Keratinocyte (primary cell): ENCODE data around the gene TMEM132A. TPM values are rescaled to one million over a fixed set of nuclear protein-coding genes. Genes with fewer than 3 reads are reported as not detected.

Source experiments
- DNase-seq: peaks from one replicate; pipeline ENCODE4 v3.0.0-alpha.2; 2011; ENCODE audit warnings: low read depth, missing footprints, low spot score
- FAIRE-seq: peaks from 2 replicates; lab custom pipeline; 2011; peaks lifted over from hg19 to GRCh38; lab: Jason Lieb, UNC
- H2AFZ ChIP-seq: 2 replicates; pipeline ENCODE4 v1.6.0; 2012; ENCODE audit warnings: low read length, control low read depth, inconsistent platforms; ENCODE audit not compliant: control insufficient read depth
- H3K27ac ChIP-seq: 2 replicates; pipeline ENCODE4 v1.5.1; 2011; ENCODE audit warnings: low read length; ENCODE audit not compliant: control insufficient read depth, insufficient read depth
- H3K27me3 ChIP-seq: 3 replicates; pipeline ENCODE4 v1.6.0; 2011; ENCODE audit warnings: low read length; ENCODE audit not compliant: control insufficient read depth, insufficient read depth; ENCODE audit errors: extremely low read depth
- H3K36me3 ChIP-seq, 2 experiments: 2 replicates in 1 of 2; 3 replicates in 1 of 2; pipeline ENCODE4 v1.5.1; 2011; ENCODE audit warnings: low read length in 2 of 2, mild to moderate bottlenecking in 1 of 2; ENCODE audit not compliant: control insufficient read depth in 2 of 2, insufficient read depth in 2 of 2; ENCODE audit errors: extremely low read depth in 1 of 2
- H3K4me1 ChIP-seq: 3 replicates; pipeline ENCODE4 v1.5.1; 2011; ENCODE audit warnings: low read length; ENCODE audit not compliant: control insufficient read depth, insufficient read depth; ENCODE audit errors: extremely low read depth
- H3K4me2 ChIP-seq: 3 replicates; pipeline ENCODE4 v1.6.0; 2011; ENCODE audit warnings: low read depth, low read length; ENCODE audit not compliant: control insufficient read depth, insufficient read depth; ENCODE audit errors: extremely low read depth
- H3K4me3 ChIP-seq, 3 experiments: fragments of 200-600 bp in 1 of 3; sonication (generic) in 1 of 3; 2 replicates in 2 of 3; 3 replicates in 1 of 3; pipeline ENCODE4 v1.5.1; 2011 to 2016; ENCODE audit warnings: low read length in 3 of 3, mild to moderate bottlenecking in 3 of 3, control low read depth in 2 of 3, inconsistent platforms in 1 of 3, low read depth in 1 of 3, mixed read lengths in 1 of 3, mixed run types in 1 of 3, moderate library complexity in 1 of 3; ENCODE audit not compliant: control insufficient read depth in 2 of 3, insufficient read depth in 2 of 3; ENCODE audit errors: extremely low read depth in 1 of 3
- H3K79me2 ChIP-seq: 2 replicates; pipeline ENCODE4 v1.6.0; 2012; ENCODE audit warnings: low read length; ENCODE audit not compliant: control insufficient read depth, insufficient read depth
- H3K9ac ChIP-seq: 3 replicates; pipeline ENCODE4 v1.6.0; 2011; ENCODE audit warnings: low read length; ENCODE audit not compliant: control insufficient read depth, insufficient read depth; ENCODE audit errors: extremely low read depth
- H3K9me1 ChIP-seq: 3 replicates; pipeline ENCODE4 v1.6.0; 2011; ENCODE audit warnings: low read length; ENCODE audit not compliant: control insufficient read depth, insufficient read depth; ENCODE audit errors: extremely low read depth
- H3K9me3 ChIP-seq: 2 replicates; pipeline ENCODE4 v1.5.1; 2012; ENCODE audit warnings: low read depth, low read length; ENCODE audit not compliant: control insufficient read depth
- H4K20me1 ChIP-seq: 3 replicates; pipeline ENCODE4 v1.6.0; 2011; ENCODE audit warnings: low read length; ENCODE audit not compliant: control insufficient read depth, insufficient read depth; ENCODE audit errors: extremely low read depth
- EZH2 ChIP-seq: IDR thresholded peaks from one replicate; pipeline ENCODE4 v1.6.1; 2012; ENCODE audit warnings: inconsistent platforms, mild to moderate bottlenecking, low read length, moderate library complexity
- dilution Hi-C: fragments of 300-500 bp; cut with MboI; formaldehyde crosslinking; loops from one replicate; pipeline ENCODE4 v1.7.0; 2020; ENCODE audit warnings: low sequenced_read_pairs; ENCODE audit not compliant: extremely low pct_ligation_motif_present
- polyA plus RNA-seq, 5 experiments: library from polyadenylated mRNA; depleted of rRNA in 3 of 5; stranded (reverse) in 3 of 5; stranded (forward) in 1 of 5; unstranded in 1 of 5; fragments of >200 nt; gene quantifications; 1 replicate in 1 of 5; 2 replicates in 3 of 5; 3 replicates in 1 of 5; pipeline versions ENCODE4 v1.2.1 to v1.2.3, GENCODE V29; 2011 to 2012; ENCODE audit warnings: missing spikeins in 2 of 5, low read depth in 1 of 5, low replicate concordance in 1 of 5
- TF ChIP-seq, protein P1 (sequence below), 3 experiments: IDR thresholded peaks in 1 of 3; conservative IDR thresholded peaks in 1 of 3; optimal IDR thresholded peaks in 1 of 3; 2 replicates in 2 of 3; 3 replicates in 1 of 3; pipeline versions ENCODE3 to v1.5.1; 2011; ENCODE audit warnings: low read length in 3 of 3, mild to moderate bottlenecking in 3 of 3, moderate library complexity in 2 of 3, control low read depth in 1 of 3, inconsistent platforms in 1 of 3; ENCODE audit not compliant: insufficient read depth in 2 of 3; ENCODE audit errors: extremely low read depth in 1 of 3

TMEM132A gene
- polyA plus RNA-seq, 1 donor (not counting 4 experiments of a cell fraction or from before 2014, with no cell fraction given), result 16.6 TPM

DNA sequence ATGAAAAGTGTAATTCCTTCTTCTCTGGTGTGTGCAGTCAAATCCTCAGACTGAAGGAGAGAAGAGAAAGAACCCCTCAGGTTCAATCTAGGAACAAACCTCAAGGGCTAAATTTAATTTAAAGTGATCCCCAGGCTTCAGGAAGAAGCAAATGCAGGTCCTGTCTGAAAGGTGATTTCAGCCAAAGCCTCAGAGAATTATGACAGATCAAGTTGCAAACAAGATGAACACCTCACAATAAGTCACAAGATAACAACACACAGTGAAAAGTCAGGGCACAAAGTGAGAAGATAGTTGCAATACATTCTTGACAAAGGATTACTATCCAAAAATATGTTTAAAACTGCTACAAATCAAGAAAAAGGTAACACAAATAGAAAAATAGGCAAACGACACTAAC is 45.2 kb upstream of the TMEM132A start:
- Histone ChIP-seq H3K36me3 (peaks cover 3 to 8% of the 10 kb centered on the region in 2 experiments), H3K9me1 (no peaks in the 10 kb centered on the region), H4K20me1 (no peaks in the 10 kb centered on the region), H3K9ac (no peak overlapping the region), H3K4me1 (no peaks in the 10 kb centered on the region), H3K4me2 (no peak overlapping the region), H3K9me3 (no peaks in the 10 kb centered on the region), H3K4me3 (no peak overlapping the region), H3K27ac (no peak overlapping the region), H3K27me3 (no peaks in the 10 kb centered on the region), H2AFZ (no peak overlapping the region), H3K79me2 (no peaks in the 10 kb centered on the region)
- dilution Hi-C loops, result no loop called here
- DNase-seq (no peak), FAIRE-seq (no peak)
- TF ChIP-seq, protein P1, sequence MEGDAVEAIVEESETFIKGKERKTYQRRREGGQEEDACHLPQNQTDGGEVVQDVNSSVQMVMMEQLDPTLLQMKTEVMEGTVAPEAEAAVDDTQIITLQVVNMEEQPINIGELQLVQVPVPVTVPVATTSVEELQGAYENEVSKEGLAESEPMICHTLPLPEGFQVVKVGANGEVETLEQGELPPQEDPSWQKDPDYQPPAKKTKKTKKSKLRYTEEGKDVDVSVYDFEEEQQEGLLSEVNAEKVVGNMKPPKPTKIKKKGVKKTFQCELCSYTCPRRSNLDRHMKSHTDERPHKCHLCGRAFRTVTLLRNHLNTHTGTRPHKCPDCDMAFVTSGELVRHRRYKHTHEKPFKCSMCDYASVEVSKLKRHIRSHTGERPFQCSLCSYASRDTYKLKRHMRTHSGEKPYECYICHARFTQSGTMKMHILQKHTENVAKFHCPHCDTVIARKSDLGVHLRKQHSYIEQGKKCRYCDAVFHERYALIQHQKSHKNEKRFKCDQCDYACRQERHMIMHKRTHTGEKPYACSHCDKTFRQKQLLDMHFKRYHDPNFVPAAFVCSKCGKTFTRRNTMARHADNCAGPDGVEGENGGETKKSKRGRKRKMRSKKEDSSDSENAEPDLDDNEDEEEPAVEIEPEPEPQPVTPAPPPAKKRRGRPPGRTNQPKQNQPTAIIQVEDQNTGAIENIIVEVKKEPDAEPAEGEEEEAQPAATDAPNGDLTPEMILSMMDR (optimal IDR thresholded peaks at IDR 0.05 in 1 of 3, IDR thresholded peaks at IDR 0.05 in 1 of 3, conservative IDR thresholded peaks at IDR 0.05 in 1 of 3; ENCODE audit: extremely low read depth in 1 of 3, insufficient read depth in 2 of 3, low read length in 3 of 3), result no peak
- TF ChIP-seq EZH2, result no peak

DNA sequence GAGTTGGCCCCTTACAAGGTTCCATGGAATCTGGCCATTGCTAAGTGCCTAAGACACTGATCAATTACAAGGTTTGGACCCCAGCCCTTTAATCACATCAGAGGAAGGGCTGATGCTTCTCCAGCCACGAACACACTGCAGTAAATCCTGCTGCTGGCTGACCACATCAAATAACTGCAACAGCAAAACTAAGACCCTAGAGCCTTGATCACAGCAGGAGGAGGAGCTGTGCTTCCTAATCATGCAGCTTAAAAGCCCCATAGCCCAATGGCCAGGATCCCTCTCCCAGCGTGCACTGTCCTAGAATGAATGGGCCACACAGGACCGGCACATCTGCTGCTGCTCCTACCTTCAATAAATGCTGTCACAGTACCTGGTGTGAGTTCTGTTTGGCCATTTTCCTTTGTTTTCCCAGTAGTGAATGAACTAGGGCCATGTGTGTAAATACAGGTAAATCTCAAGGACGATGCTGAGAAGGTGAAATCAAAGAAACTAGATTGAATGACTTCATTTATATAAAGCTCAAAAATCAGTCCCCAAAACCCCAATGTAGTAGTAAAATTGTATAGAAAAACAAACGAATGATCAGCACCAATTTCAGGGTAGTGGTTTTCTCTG is 44.2 kb upstream of the TMEM132A start:
- Histone ChIP-seq H3K4me2 (no peak overlapping the region), H3K27ac (no peak overlapping the region), H3K9me1 (no peaks in the 10 kb centered on the region), H2AFZ (no peak overlapping the region), H3K4me3 (no peak overlapping the region), H3K9me3 (no peaks in the 10 kb centered on the region), H3K9ac (no peak overlapping the region), H3K36me3 (peaks cover 3 to 8% of the 10 kb centered on the region in 2 experiments), H3K79me2 (no peaks in the 10 kb centered on the region), H3K27me3 (no peaks in the 10 kb centered on the region), H3K4me1 (no peaks in the 10 kb centered on the region), H4K20me1 (no peaks in the 10 kb centered on the region)
- DNase-seq (no peak), FAIRE-seq (no peak)
- dilution Hi-C loops, result no loop called here
- TF ChIP-seq, protein P1 (optimal IDR thresholded peaks at IDR 0.05 in 1 of 3, IDR thresholded peaks at IDR 0.05 in 1 of 3, conservative IDR thresholded peaks at IDR 0.05 in 1 of 3; ENCODE audit: extremely low read depth in 1 of 3, insufficient read depth in 2 of 3, low read length in 3 of 3), result no peak
- no peak for TF ChIP-seq EZH2
